ENCODE data around the gene DMD.

GRCh38 chrX:31178064-31178768 lies 2033.1 kb downstream of the DMD start:
- TF ChIP-seq POLR2AphosphoS5 (IDR thresholded peaks at IDR 0.05; ENCODE audit: low read depth, low read length) (no peak), POLR2A (IDR thresholded peaks at IDR 0.05; ENCODE audit: low read depth, low read length) (no peak), TAF1 (IDR thresholded peaks at IDR 0.05; ENCODE audit: borderline replicate concordance, low read depth, low read length) (no peak)
